HepG2 (cell line): ENCODE measurements around the gene RNASE4. TPM values are rescaled to one million over a fixed set of nuclear protein-coding genes. Genes with fewer than 3 reads are reported as not detected.
A peak's percentile ranks its signal among the peaks of the same experiment; 100 is the strongest.

Source experiments
- ATAC-seq: fragments of 200-7000 bp; cut with Tn5 transposase; 3 replicates; pipeline ENCODE4 v1.9.1; 2020; ENCODE audit warnings: mild to moderate bottlenecking, moderate library complexity
- BruUV-seq: library from RNA; stranded (reverse); fragments of 400-500 nt; replicated peaks from 2 replicates; lab custom pipeline; 2021; lab: Mats Ljungman, UMichigan
- CTCF ChIA-PET: fragments of 300-600 bp; formaldehyde crosslinking; extraction: SDS; loops from one replicate; lab custom pipeline; 2021; ENCODE audit warnings: low total read pairs, inconsistent platforms, low intra/inter-chr PET ratio; lab: Yijun Ruan, JAX
- POLR2A ChIA-PET: fragments of 350-600 bp; sonication (Branson Sonifier 250); formaldehyde crosslinking; loops from one replicate; lab custom pipeline; 2020; ENCODE audit warnings: antibody characterized with exemption, inconsistent platforms; lab: Yijun Ruan, JAX
- DNase-seq: peaks from one replicate; pipeline ENCODE4 v3.0.0-alpha.2; 2015; ENCODE audit warnings: low spot score
- FAIRE-seq: peaks from 3 replicates; lab custom pipeline; 2011; peaks lifted over from hg19 to GRCh38; lab: Jason Lieb, UNC
- H2AFZ ChIP-seq: one replicate; pipeline ENCODE4 v1.6.1; 2011; ENCODE audit warnings: low read length, inconsistent platforms
- H3K27ac ChIP-seq: fragments of 300-600 bp; 3 replicates; pipeline ENCODE4 v1.8.0; 2011; ENCODE audit warnings: mixed run types, mild to moderate bottlenecking, mixed read lengths, low read length, inconsistent platforms; ENCODE audit not compliant: insufficient read depth; ENCODE audit errors: extremely low read length
- H3K27me3 ChIP-seq, 2 experiments: fragments of 200-600 bp in 1 of 2; 2 replicates in 1 of 2; 3 replicates in 1 of 2; pipeline versions ENCODE4 v1.6.0 to v1.8.0; 2011; ENCODE audit warnings: low read length in 2 of 2, mild to moderate bottlenecking in 2 of 2, moderate library complexity in 2 of 2, inconsistent platforms in 1 of 2; ENCODE audit not compliant: insufficient read depth in 2 of 2, control insufficient read depth in 1 of 2
- H3K36me3 ChIP-seq, 2 experiments: fragments of 200-600 bp in 1 of 2; replicated peaks in 1 of 2; 2 replicates in 1 of 2; 3 replicates in 1 of 2; pipeline versions ENCODE4 v1.5.1 to v1.8.0; 2011; ENCODE audit warnings: low read length in 2 of 2, inconsistent platforms in 1 of 2; ENCODE audit not compliant: insufficient read depth in 2 of 2, control insufficient read depth in 1 of 2
- H3K4me1 ChIP-seq: 2 replicates; pipeline ENCODE4 v1.5.1; 2012; ENCODE audit warnings: low read length, inconsistent platforms; ENCODE audit not compliant: insufficient read depth
- H3K4me2 ChIP-seq: 2 replicates; pipeline ENCODE4 v1.6.0; 2011; ENCODE audit warnings: low read depth, low read length, inconsistent platforms
- H3K4me3 ChIP-seq, 3 experiments: fragments of 200-600 bp in 1 of 3; sonication (generic), shearing (Covaris generic) in 1 of 3; replicated peaks in 1 of 3; 2 replicates each; pipeline ENCODE4 v1.5.1; 2011 to 2016; ENCODE audit warnings: low read length in 3 of 3, inconsistent platforms in 2 of 3, low read depth in 2 of 3, mild to moderate bottlenecking in 2 of 3, control low read depth in 1 of 3, mixed read lengths in 1 of 3; ENCODE audit not compliant: insufficient read depth in 1 of 3
- H3K79me2 ChIP-seq: one replicate; pipeline ENCODE4 v1.6.1; 2011; ENCODE audit warnings: low read length, inconsistent platforms; ENCODE audit not compliant: insufficient read depth
- H3K9ac ChIP-seq: 2 replicates; pipeline ENCODE4 v1.6.0; 2011; ENCODE audit warnings: mild to moderate bottlenecking, low read depth, low read length, inconsistent platforms; ENCODE audit not compliant: insufficient read depth
- H3K9me3 ChIP-seq: 2 replicates; pipeline ENCODE4 v1.5.1; 2012; ENCODE audit warnings: mild to moderate bottlenecking, low read length
- H4K20me1 ChIP-seq: 2 replicates; pipeline ENCODE4 v1.6.0; 2011; ENCODE audit warnings: inconsistent platforms, mild to moderate bottlenecking, low read length, moderate library complexity; ENCODE audit not compliant: insufficient read depth
- ADNP ChIP-seq: sonication (generic); formaldehyde crosslinking; IDR thresholded peaks from 2 replicates; pipeline ENCODE4 v1.4.0; 2020; ENCODE audit warnings: missing genetic modification reagents
- ATRX ChIP-seq: sonication (generic); formaldehyde crosslinking; IDR thresholded peaks from 2 replicates; pipeline ENCODE4 v1.4.0; 2020; ENCODE audit warnings: missing genetic modification reagents, borderline replicate concordance
- BHLHE40 ChIP-seq: IDR thresholded peaks from 2 replicates; pipeline ENCODE4 v1.6.1; 2011; ENCODE audit warnings: low read length, improper control_type of control experiment
- FOXK2 ChIP-seq: fragments of 450-650 bp; IDR thresholded peaks from 2 replicates; pipeline ENCODE4 v1.6.1; 2016
- RBM39 ChIP-seq: fragments of 200-400 bp; formaldehyde crosslinking; IDR thresholded peaks from one replicate; pipeline ENCODE4 v1.6.1; 2018; ENCODE audit warnings: antibody characterized with exemption, mild to moderate bottlenecking, low read depth, low read length; ENCODE audit not compliant: poor library complexity, severe bottlenecking
- SMAD1 ChIP-seq: sonication (generic); formaldehyde crosslinking; IDR thresholded peaks from 2 replicates; pipeline ENCODE4 v1.4.0; 2020; ENCODE audit warnings: missing genetic modification reagents, low read depth, mild to moderate bottlenecking, borderline replicate concordance
- SRY ChIP-seq: sonication (generic); formaldehyde crosslinking; IDR thresholded peaks from 2 replicates; pipeline ENCODE4 v1.8.0; 2022; ENCODE audit warnings: mild to moderate bottlenecking, missing genetic modification reagents
- TGIF2 ChIP-seq: IDR thresholded peaks from 2 replicates; pipeline ENCODE4 v1.6.1; 2016; ENCODE audit warnings: control low read depth, missing compliant biosample characterization
- TMF1 ChIP-seq: sonication (generic); formaldehyde crosslinking; IDR thresholded peaks from 2 replicates; pipeline ENCODE4 v1.8.1; 2022; ENCODE audit warnings: low read depth, missing genetic modification reagents
- TP53 ChIP-seq: sonication (generic); formaldehyde crosslinking; conservative IDR thresholded peaks from 2 replicates; pipeline ENCODE4 v1.4.0; 2020; ENCODE audit warnings: missing genetic modification reagents
- WGBS: methylation state at CpG from one replicate; pipeline ENCODE4 v1.1.6; 2017; ENCODE audit warnings: low lambda C conversion rate; 5-methylcytosine and 5-hydroxymethylcytosine counted together
- in situ Hi-C: cut with HindIII; loops from 2 replicates; pipeline ENCODE4 v1.10.0; 2017; ENCODE audit warnings: low pct_unique_long_range_greater_than_20kb; ENCODE audit not compliant: extremely low pct_ligation_motif_present
- intact Hi-C: fragments of 100-400 bp; cut with micrococcal nuclease; formaldehyde crosslinking; loops from one replicate; pipeline ENCODE4 v1.10.0; 2022; ENCODE audit not compliant: unreplicated experiment
- polyA plus RNA-seq, 8 experiments: library from polyadenylated mRNA; depleted of rRNA in 3 of 8; stranded (reverse) in 7 of 8; unstranded in 1 of 8; fragments of >200 nt; fragmentation: Illumina TruSeq in 4 of 8; extraction: Trizol in 4 of 8; gene quantifications; 2 replicates each; pipeline versions ENCODE4 v1.2.1 to v1.2.3, GENCODE V29; 2011 to 2016; ENCODE audit warnings: low read depth in 4 of 8, missing spikeins in 1 of 8, mixed read lengths in 1 of 8; ENCODE audit not compliant: insufficient read depth in 1 of 8
- total RNA-seq, 5 experiments: library from RNA; depleted of rRNA; stranded (reverse); fragments of >200 nt; fragmentation: Illumina TruSeq; extraction: Trizol; gene quantifications; 2 replicates each; pipeline ENCODE4 v1.2.3, GENCODE V29; 2016; ENCODE audit warnings: low read depth in 1 of 5
- TF ChIP-seq, protein P1 (sequence below): sonication (generic); formaldehyde crosslinking; IDR thresholded peaks from 2 replicates; pipeline ENCODE4 v1.5.0; 2020; ENCODE audit warnings: mild to moderate bottlenecking, missing genetic modification reagents, borderline replicate concordance
- TF ChIP-seq, protein P2 (sequence below): sonication (generic); formaldehyde crosslinking; IDR thresholded peaks from 2 replicates; pipeline ENCODE4 v1.9.0; 2022; ENCODE audit warnings: missing genetic modification reagents, mild to moderate bottlenecking, borderline replicate concordance
- TF ChIP-seq, protein P3 (sequence below): sonication (generic); formaldehyde crosslinking; IDR thresholded peaks from 2 replicates; pipeline ENCODE4 v1.4.0; 2020; ENCODE audit warnings: missing genetic modification reagents

Gene RNASE4
- total and polyA plus RNA-seq, 2 of the 13 experiments (the other 11 are each of a cell fraction or from before 2014, with no cell fraction given) = 109 to 983 TPM

DNA sequence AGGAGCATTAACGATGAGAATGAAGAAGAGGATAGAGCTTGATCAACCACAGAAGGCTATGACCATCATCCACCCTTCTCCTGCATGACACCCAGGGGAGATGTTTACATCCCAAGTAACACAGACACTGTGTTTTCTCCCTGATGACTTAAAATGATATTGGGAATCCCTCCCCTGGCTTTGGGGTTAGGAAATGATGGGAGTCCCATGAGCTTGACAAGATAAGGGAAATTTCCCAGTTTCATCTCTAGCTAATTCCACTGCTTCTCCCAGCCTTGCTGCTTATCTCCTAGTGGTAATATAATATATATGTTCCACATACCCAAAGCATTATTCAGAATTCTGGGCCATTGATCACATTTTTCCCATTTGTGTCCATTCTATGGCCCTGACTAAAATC lies 38.9 kb upstream of the RNASE4 start (continued):
- TF ChIP-seq, protein P1, sequence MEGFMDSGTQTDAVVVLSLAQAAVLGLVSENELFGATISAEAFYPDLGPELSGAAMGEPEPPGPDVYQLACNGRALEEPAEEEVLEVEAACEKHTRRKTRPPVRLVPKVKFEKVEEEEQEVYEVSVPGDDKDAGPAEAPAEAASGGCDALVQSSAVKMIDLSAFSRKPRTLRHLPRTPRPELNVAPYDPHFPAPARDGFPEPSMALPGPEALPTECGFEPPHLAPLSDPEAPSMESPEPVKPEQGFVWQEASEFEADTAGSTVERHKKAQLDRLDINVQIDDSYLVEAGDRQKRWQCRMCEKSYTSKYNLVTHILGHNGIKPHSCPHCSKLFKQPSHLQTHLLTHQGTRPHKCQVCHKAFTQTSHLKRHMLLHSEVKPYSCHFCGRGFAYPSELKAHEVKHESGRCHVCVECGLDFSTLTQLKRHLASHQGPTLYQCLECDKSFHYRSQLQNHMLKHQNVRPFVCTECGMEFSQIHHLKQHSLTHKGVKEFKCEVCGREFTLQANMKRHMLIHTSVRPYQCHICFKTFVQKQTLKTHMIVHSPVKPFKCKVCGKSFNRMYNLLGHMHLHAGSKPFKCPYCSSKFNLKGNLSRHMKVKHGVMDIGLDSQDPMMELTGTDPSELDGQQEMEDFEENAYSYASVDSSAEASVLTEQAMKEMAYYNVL (CRISPR knock-in tag) = no peak
- no peak for TF ChIP-seq FOXK2
- TF ChIP-seq TGIF2 (CRISPR knock-in tag) = no peak
- no peak for TF ChIP-seq TP53 (CRISPR knock-in tag)
- no peak for TF ChIP-seq TMF1 (CRISPR knock-in tag)

DNA sequence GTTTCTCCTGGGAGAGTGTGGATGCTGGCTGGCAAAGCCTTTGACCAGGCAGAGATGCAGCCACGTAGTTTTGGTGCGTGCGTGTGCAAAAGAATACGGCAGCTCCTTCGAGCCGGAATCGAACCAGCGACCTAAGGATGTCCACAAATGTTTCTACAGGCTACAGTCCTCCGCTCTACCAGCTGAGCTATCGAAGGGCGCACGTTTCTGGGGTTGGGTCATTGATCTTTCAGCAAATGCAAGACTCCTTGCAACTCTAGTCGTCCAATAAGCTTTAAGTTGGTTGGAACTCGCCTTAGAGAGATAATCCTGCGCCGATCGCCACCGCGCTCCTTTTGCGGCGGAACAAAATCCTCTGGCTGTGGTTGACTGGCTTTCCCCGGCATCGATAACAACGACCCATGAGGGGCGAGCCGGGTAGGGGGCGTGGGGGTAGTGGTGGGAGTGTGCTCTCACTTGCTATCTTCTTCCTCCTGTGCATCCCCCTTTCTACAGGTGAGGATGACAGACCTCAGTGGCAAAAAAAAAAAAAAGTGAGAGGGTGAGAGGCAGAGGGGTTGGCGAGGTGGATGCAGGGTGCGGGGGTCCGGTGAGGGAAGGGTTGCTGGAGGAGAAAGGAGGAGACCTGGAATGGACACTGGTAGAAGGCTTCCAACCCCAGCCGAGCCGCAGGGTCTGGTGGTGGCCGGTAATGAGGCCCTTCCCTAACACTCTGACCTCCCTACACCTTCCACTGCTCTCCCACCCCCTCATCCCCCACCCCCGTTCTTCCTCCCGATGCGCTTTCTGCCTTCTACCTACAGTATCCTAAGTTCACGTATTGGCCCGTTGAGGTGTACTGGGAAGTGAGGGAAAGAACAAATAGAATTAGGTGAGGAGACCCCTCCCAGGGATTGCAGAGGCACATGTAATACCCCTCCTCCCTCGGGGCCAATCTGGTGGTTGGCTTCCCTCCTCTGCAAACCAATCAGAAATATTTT lies 31.1 kb upstream of the RNASE4 start:
- intact Hi-C loops = no loop called here
- ChIA-PET POLR2A (interaction anchor here (0.9 kb wide), 1 partner anchor 34 kb away, joined by 3 read pairs; no protein-coding TSS in a partner anchor), CTCF (no interaction called here)
- no peak for TF ChIP-seq RBM39
- TF ChIP-seq, protein P2, sequence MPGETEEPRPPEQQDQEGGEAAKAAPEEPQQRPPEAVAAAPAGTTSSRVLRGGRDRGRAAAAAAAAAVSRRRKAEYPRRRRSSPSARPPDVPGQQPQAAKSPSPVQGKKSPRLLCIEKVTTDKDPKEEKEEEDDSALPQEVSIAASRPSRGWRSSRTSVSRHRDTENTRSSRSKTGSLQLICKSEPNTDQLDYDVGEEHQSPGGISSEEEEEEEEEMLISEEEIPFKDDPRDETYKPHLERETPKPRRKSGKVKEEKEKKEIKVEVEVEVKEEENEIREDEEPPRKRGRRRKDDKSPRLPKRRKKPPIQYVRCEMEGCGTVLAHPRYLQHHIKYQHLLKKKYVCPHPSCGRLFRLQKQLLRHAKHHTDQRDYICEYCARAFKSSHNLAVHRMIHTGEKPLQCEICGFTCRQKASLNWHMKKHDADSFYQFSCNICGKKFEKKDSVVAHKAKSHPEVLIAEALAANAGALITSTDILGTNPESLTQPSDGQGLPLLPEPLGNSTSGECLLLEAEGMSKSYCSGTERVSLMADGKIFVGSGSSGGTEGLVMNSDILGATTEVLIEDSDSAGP (CRISPR knock-in tag) = 0 out of 2 replicates have a peak, but pooled peaks have one; percentile 16
- TF ChIP-seq ATRX (CRISPR knock-in tag) = no peak
- TF ChIP-seq SRY = no peak
- TF ChIP-seq ADNP (CRISPR knock-in tag) = peak; percentile 66; the same call in 1 of the 2 replicates
- no peak for TF ChIP-seq SMAD1 (CRISPR knock-in tag)
- TF ChIP-seq, protein P3, sequence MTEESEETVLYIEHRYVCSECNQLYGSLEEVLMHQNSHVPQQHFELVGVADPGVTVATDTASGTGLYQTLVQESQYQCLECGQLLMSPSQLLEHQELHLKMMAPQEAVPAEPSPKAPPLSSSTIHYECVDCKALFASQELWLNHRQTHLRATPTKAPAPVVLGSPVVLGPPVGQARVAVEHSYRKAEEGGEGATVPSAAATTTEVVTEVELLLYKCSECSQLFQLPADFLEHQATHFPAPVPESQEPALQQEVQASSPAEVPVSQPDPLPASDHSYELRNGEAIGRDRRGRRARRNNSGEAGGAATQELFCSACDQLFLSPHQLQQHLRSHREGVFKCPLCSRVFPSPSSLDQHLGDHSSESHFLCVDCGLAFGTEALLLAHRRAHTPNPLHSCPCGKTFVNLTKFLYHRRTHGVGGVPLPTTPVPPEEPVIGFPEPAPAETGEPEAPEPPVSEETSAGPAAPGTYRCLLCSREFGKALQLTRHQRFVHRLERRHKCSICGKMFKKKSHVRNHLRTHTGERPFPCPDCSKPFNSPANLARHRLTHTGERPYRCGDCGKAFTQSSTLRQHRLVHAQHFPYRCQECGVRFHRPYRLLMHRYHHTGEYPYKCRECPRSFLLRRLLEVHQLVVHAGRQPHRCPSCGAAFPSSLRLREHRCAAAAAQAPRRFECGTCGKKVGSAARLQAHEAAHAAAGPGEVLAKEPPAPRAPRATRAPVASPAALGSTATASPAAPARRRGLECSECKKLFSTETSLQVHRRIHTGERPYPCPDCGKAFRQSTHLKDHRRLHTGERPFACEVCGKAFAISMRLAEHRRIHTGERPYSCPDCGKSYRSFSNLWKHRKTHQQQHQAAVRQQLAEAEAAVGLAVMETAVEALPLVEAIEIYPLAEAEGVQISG (CRISPR knock-in tag) = 0 out of 2 replicates have a peak, but pooled peaks have one; percentile 22
- peak; percentile 61 for TF ChIP-seq BHLHE40

More for the DNA sequence above, 31.1 kb upstream of the RNASE4 start:
- Histone ChIP-seq H3K27me3 (peaks cover 0 to 23% of the 10 kb centered on the region in 2 experiments; a peak in 3 of 5 replicates), H3K36me3 (no peaks in the 10 kb centered on the region), H2AFZ (no peak overlapping the region), H3K79me2 (no peaks in the 10 kb centered on the region), H4K20me1 (no peaks in the 10 kb centered on the region), H3K9ac (no peak overlapping the region), H3K4me1 (peaks cover 31% of the 10 kb centered on the region), H3K4me2 (peak overlapping the region; percentile 59), H3K9me3 (no peaks in the 10 kb centered on the region), H3K4me3 (peak overlapping the region in 2 of 3 experiments; percentile 25 to 44; a peak in 2 of 6 replicates), H3K27ac (no peak overlapping the region)
- DNase-seq (peak; percentile 32), FAIRE-seq (no peak), ATAC-seq (peak; percentile 22)
- WGBS = 47% methylated on average over 39 of the region's 39 CpGs
- BruUV-seq = no TSS peak
- in situ Hi-C loops = no loop called here
